GM19468 (cell line): ENCODE results near the gene ABCA1.

Experiments used
- ATAC-seq: cut with Tn5 transposase; IDR thresholded peaks from one replicate; pipeline ENCODE4 v1.9.1; 2021; ENCODE audit warnings: mild to moderate bottlenecking, moderate library complexity, moderate number of reproducible peaks; ENCODE audit not compliant: unreplicated experiment; ENCODE audit errors: extremely low read depth

The ABCA1 gene

DNA sequence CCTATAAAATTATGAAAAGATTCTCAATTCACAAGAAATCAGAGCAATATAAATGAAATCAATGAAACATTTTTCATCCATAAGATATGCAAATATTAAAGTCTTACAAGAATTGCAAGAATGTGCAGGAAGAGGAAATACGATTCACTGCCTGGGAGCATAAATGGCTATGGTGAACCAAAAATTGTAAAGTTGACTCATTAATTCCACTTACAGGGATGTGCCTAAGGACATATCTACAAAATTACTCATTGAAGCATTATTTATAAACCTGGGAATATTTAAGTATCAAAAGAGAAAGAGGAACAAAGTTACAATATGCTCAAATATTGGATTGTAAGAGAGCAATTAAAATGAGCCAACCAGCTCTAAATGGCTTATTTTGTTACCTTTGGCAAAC is 187.3 kb downstream of the ABCA1 start:
- no peak for ATAC-seq

DNA sequence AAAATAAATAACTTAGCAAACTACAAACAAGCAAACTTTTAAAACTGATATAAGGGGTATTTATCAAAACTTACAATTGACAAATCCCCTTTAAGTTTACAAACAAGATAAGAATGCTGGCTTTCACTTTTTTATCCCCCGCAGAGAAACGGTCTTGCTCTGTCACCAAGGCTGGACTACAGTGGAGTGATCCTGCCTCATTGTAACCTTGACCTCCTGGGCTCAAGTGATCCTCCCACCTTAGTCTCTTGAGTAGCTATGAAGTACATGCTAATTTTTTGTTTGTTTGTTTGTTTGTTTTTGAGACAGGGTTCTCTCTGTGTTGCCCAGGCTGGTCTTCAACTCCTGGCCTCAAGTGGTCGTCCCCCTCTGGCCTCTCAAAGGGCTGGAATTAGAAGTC is 189.5 kb downstream of the ABCA1 start:
- no peak for ATAC-seq
